DOHH2 (cell line): ENCODE measurements around the gene CLECL1.

Experiments used
- EZH2phosphoT487 ChIP-seq: fragments of 200-600 bp; sonication (generic); IDR thresholded peaks from 2 replicates; pipeline ENCODE4 v1.6.1; 2017; ENCODE audit warnings: borderline replicate concordance, mild to moderate bottlenecking, antibody characterized with exemption, low read length, moderate library complexity, mixed read lengths
- TF ChIP-seq, protein P1 (sequence below): fragments of 200-600 bp; sonication (generic); IDR thresholded peaks from one replicate; pipeline ENCODE4 v1.5.1; 2014; ENCODE audit warnings: antibody characterized with exemption, mild to moderate bottlenecking, low read depth, low read length; ENCODE audit not compliant: poor library complexity, severe bottlenecking

DNA sequence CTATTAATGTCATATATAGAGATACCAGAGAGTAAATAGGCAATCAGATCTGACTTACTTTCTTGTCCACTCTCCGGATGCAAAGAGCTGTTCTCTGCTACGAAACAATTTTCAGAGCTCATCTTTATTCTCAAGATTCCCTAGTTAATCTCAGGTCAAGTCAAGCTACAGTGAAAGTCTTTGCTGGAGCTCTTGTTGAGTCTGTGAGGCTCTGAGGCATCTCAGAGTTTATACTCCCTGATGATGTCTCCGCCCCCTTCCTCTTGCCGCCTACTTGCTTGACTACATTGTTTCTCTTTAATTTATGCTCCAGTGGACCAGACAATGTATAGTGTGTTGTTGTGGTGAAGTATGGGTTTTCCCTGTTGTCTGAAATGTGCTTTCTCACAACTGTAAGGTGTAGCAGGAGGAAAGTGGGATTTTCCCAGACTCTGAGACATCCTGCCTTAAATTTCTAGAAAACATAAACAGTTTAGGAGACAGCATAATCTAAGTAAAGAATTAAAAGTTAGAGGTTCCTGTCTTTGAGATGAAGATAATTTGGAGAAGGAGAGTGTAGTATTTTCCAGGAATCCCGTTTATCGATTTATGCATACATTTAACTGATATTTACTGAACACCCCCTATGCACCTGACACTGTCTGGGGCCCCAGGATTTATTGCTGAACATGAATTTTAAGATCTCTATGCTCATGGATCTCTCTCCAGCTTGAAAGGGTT is 28.0 kb upstream of the CLECL1 start, which contains the start of gene CD69:
- TF ChIP-seq, protein P1, sequence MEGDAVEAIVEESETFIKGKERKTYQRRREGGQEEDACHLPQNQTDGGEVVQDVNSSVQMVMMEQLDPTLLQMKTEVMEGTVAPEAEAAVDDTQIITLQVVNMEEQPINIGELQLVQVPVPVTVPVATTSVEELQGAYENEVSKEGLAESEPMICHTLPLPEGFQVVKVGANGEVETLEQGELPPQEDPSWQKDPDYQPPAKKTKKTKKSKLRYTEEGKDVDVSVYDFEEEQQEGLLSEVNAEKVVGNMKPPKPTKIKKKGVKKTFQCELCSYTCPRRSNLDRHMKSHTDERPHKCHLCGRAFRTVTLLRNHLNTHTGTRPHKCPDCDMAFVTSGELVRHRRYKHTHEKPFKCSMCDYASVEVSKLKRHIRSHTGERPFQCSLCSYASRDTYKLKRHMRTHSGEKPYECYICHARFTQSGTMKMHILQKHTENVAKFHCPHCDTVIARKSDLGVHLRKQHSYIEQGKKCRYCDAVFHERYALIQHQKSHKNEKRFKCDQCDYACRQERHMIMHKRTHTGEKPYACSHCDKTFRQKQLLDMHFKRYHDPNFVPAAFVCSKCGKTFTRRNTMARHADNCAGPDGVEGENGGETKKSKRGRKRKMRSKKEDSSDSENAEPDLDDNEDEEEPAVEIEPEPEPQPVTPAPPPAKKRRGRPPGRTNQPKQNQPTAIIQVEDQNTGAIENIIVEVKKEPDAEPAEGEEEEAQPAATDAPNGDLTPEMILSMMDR, result no peak
- no peak for TF ChIP-seq EZH2phosphoT487
